Left renal pelvis (tissue), 4 donors: ENCODE measurements around the gene CHP2. TPM values are rescaled to one million over a fixed set of nuclear protein-coding genes. Genes with fewer than 3 reads are reported as not detected.
"Not testable (repeated sequence)": the region's sequence is repeated elsewhere in the genome, so short reads cannot be mapped to it uniquely, and the experiment has no call there.

ENCODE experiments used
- DNase-seq, 4 donors: peaks; one replicate each; pipeline ENCODE4 v3.0.0-alpha.2; 2013; ENCODE audit warnings: low read depth in 4 of 4, low spot score in 3 of 4
- polyA plus RNA-seq, 4 donors: library from polyadenylated mRNA; unstranded; fragments of 120-200 nt; gene quantifications; one replicate each; pipeline ENCODE4 v1.2.1, GENCODE V29; 2013; ENCODE audit not compliant: insufficient read length in 4 of 4

The CHP2 gene
- polyA plus RNA-seq, 4 donors: 0.45 to 1.8 (median 1.1) TPM

DNA sequence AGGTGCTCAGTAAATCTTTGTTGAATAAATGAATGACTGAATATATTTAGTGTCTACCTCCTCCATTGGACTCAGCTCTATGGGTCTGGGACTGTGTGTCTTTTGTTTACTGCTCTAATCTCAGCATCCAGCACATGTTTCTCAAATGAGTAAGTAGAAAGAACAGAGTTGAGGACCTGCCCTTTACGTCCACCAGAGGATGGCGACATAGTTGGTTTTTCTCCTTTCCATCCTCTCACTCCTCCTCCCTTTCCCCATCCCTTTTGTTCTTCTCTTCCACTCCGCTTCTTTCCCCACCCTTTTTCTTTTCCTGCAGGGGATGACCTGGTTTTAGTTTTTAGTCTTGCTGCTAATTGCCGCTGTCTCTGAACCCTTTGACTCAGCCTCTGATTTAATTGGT lies 12.1 kb upstream of the CHP2 start:
- no peak for DNase-seq

GRCh38 chr16:23745263-23745662 lies 9.6 kb upstream of the CHP2 start:
- no peak for DNase-seq

GRCh38 chr16:23748630-23749029 lies 6.2 kb upstream of the CHP2 start:
- DNase-seq: no peak

DNA sequence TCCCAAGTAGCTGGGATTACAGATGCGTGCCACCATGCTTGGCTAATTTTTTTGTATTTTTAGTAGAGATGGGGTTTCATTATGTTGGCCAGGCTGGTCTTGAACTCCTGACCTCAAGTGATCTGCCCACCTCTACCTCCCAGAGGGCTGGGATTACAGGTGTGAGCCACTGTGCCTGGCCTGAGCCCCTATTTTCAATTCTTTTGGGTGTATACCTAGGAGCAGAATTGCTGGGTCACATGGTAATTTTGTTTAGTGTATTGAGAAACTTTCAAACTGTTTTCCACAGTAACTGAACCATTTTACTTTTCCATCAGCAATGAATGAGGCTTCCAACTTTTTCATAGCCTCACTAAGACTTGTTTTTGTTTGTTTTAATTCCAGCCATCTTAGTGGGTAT lies 3.8 kb upstream of the CHP2 start:
- DNase-seq: not testable (repeated sequence)

- DNase-seq: no peak
These were observed 775 bp upstream of the CHP2 start for GRCh38 chr16:23753908-23754593.

DNA sequence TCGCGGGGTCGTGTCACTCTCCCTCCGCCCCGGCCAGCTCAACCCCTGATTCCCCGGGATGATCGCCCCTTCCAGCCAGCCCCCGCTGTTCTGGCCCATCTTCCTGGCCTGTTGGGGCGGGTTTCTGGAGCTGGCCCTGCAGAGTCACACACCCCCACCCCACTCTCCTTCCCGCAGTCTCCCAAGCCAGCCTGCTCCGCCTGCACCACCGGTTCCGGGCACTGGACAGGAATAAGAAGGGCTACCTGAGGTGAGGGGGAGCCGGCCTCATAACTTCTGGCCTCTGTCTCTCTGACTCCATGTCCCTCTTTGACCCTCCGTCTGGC lies 621 bp downstream of the CHP2 start:
- DNase-seq: no peak

GRCh38 chr16:23757116-23757515 lies 2.3 kb downstream of the CHP2 start:
- DNase-seq: no peak

DNA sequence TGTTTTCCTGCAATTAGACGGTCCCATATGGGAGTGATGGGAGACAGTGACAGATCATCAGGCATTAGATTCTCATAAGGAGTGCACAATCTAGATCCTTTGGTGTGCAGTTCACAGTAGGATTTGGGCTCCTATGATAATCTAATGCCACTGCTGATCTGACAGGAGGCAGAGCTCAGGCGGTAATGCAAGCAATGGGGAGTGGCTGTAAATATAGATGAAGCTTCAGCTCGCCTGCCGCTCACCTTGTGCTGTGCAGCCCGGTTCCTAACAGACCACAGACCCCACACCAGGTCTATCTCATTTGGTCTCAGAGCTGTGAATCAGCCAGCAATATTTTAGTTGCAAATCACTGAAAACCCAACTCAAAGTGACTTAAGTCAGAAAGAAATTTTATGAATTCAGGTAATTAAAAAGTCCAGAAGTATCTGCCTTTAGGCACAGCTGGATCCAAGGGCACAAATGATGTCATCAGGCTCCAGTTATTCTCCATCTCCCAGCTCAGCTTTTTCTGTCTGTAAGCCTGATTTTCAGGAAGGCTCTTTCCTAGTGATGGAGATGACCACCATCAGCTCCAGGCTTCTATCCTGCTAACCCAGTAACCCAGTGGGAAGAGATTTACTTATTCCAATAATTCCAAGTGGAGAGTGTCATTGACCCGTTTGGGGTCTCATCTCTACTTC lies 3.3 kb downstream of the CHP2 start:
- DNase-seq: no peak

DNA sequence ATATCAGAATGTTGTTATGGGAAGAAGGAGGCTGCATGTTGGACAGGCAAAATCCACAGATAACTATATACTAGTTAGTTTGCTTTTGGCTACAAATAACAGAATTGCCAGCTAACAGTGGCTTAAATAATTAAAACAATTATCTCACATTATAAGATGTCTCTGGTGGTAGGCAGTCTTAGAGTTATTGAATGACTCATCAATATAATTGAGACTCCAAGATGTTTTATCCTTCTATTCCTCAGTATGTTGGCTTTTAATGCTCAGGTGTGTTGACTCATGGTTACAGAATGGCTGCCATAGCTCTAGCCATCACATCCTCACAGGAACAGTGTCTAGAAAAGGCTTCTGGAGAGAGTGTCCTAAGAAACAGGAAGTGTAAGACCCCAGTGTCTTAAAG lies 11.1 kb downstream of the CHP2 start:
- DNase-seq: no peak

DNA sequence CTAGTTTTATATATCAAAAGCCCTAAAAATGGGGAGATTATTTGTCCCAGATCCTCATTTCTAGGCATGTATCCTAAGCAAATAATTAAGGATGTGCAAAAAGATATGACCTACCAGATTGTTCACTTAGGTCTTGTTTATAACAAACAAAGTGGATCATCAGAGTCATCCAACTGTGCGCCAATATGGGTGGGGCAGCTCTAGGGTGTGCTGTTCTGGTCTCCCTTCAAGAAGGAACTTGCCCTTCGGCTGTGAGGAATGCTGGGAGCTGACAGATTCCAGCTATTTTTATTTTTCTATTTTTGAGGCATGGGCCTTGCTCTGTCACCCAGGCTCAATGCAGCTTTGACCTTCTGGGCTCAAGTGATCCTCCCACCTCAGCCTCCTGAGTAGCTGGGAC lies 13.8 kb downstream of the CHP2 start:
- DNase-seq: no peak

DNA sequence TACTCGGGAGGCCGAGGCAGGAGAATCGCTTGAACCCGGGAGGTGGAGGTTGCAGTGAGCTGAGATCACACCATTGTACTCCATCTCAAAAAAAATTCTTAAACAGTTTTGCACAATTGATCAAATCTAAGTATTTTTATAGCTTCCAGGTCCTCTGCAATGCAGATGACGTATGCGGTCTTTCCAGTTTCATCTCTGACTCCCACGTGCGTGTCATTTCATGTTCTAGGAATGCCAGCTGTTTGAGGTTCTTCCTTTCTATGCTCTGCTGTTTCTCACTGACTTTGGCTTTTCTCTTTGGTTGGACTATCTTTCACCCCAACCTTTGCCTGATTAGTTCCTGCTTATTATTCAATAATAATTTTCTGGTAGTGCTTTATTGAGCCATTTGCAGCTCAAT lies 16.2 kb downstream of the CHP2 start:
- DNase-seq: no peak

DNA sequence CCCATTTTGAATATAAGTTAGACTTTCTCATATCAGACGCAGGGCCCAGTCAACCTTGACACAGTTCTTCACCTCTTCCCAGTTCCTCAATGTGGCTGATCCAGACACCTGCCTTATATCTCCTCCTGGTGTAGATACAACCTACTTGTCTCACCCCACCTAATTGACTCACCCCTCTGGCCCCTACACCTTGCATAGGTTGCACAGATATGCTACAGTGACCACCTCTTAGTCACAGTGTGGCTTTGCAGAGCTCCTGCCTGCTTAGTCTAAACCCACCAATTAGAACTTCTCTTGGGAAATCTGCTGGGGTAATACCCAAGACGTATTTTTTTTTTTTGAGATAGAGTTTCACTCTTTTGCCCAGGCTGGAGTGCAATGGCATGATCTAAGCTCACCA lies 16.8 kb downstream of the CHP2 start:
- no peak for DNase-seq

DNA sequence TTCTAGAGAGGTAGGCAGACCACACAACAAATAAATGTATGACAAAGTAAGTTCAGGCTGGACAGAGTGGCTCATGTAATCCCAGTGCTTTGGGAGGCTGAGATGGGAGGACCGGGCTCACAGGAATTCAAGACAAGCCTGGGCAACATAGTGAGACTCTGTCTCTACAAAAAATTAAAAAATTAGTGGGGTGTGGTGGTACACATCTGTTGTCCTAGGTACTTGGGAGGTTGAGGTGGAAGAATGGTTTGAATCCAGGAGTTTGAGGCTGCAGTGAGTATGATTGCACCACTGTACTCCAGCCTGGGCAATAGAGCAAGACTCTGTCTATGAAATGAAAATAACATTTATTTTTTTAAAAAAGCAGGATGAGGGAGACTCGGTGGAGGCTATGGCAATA lies 18.5 kb downstream of the CHP2 start:
- no peak for DNase-seq

DNA sequence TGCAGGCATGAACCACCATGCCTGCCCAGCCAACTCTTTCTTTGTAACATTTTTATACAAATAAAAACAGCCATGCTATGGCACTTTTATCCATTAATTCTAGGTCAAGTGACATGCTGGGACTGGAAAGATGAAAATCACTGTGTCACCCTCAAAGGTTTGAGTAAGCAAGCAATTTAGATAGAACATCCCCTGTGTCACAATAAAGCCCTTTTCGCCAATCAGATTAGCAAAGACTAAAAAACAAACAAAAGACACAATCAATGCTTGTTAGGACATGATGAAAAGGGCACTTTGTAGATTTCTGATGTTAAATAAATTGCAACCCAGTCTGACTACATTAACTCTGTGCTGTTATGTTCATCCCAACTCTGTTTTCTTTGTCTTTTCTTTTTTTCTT lies 26.4 kb downstream of the CHP2 start:
- no peak for DNase-seq

- DNase-seq: no peak
These were observed 30.1 kb downstream of the CHP2 start for GRCh38 chr16:23784811-23785447.

- no peak for DNase-seq
These were observed 31.0 kb downstream of the CHP2 start for GRCh38 chr16:23785842-23786241.

DNA sequence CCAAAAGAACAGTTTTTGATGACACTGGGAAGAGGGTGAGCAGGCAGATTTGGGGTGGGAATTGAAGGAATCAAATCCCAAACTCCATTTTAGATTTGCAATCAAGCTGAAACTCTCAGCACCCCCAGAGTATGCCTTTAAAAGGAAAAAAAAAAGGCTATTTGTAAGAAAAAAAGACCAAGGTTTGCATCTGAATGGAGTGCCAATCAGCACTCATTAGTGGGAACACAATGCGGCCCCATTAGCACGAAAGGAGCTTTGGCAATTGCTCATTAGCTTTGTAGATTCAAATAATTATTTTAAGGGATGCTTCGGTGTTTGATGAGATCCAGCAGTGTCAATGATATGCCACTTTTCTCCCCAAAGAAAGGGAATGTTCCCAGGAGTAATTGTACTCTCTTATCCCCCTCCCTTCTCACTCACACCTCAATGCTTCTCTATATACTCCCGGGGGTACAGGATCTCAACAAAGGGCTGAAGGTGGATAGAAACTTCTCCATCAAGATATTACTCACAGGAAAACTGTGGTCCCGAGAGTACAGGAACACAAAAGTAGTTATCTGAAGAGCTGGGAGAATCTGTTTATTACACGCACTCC lies 32.2 kb downstream of the CHP2 start:
- DNase-seq: no peak

- no peak for DNase-seq
These were observed 33.9 kb downstream of the CHP2 start for GRCh38 chr16:23788685-23789084.

DNA sequence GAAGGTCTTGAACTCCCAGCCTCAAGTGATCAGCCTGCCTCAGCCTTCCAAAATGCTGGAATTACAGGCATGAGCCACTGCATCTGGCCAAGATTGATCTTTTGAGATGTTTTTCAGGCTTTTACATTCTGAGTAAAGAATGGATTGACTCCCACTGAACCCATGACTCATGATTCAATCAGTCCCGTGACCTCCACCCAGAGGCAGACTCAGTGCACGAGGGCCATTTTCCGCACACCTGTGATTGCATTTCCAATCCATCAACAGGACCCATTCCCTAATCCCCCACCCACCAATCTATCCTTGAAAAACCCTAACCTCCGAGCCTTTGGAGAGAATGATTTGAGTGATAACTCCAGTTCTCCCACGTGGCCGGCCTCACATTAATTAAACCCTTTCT lies 40.6 kb downstream of the CHP2 start:
- no peak for DNase-seq

- DNase-seq: no peak
These were observed 42.1 kb downstream of the CHP2 start for GRCh38 chr16:23796941-23797340.

DNA sequence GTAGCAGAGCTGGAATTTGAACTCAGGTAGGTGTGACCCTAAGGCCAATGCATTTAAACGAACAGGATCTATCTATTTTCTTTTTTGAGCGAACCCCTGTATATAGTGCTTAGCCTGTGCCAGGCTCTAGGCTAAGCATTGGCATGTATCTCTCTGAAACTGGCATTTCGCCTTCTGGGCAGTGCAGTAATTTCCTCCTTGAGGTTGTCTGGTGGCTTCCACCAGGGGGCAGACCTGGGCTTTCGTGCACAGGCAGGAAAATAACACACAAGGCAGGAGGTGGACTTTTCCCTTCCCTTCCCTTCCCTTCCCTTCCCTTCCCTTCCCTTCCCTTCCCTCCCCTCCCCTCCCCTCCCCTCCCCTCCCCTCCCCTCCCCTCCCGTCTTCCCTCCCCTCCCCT lies 46.6 kb downstream of the CHP2 start:
- no peak for DNase-seq

DNA sequence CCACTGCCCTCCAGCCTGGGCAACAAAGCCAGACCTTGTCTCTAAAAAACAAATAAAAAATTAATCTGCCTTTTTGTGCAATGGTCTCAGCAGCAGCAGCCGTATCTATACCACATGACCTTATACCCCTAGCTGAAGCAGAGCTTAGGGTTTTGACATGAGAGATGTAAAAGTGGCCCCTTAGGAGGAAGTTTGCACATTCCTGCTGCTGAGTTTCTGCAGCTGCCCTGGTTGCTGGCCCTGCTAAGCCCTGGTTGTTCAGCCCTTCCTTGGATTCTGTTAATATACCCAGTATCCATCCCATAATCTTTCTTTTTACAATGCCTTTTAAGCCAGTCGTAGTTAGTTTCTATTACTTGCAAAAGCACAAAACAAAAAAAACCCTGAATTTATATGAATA lies 48.0 kb downstream of the CHP2 start:
- no peak for DNase-seq
